Pancreas (tissue), 10 donors: ENCODE measurements around the gene GNAL. TPM values are rescaled to one million over a fixed set of nuclear protein-coding genes. Genes with fewer than 3 reads are reported as not detected.

Source experiments
- ATAC-seq, 4 donors: fragments of 200-7000 bp; cut with Tn5 transposase; one replicate each; pipeline versions ENCODE4 v1.8.0 to v1.9.1; 2020; ENCODE audit warnings: mild to moderate bottlenecking in 4 of 4, moderate library complexity in 4 of 4
- DNase-seq, 6 donors: peaks; one replicate each; pipeline ENCODE4 v3.0.0-alpha.2; 2020
- FAIRE-seq: peaks from 2 replicates; lab custom pipeline; 2012; peaks lifted over from hg19 to GRCh38; lab: Jason Lieb, UNC
- H3K27ac ChIP-seq, 4 donors: fragments of 200-600 bp; sonication (generic); 1 replicate in 3 of 4; 2 replicates in 1 of 4; pipeline versions ENCODE4 v1.5.0 to v1.8.0; 2020
- H3K27me3 ChIP-seq, 4 donors: fragments of 200-600 bp; one replicate each; pipeline ENCODE4 v1.8.0; 2021
- H3K36me3 ChIP-seq, 3 donors: fragments of 200-600 bp; sonication (generic) in 1 of 3; one replicate each; pipeline versions ENCODE4 v1.5.0 to v1.8.0; 2020 to 2021
- H3K4me1 ChIP-seq, 3 donors: fragments of 200-600 bp; one replicate each; pipeline ENCODE4 v1.8.0; 2021
- H3K4me3 ChIP-seq, 4 donors: fragments of 200-600 bp; sonication (generic) in 2 of 4; one replicate each; pipeline versions ENCODE4 v1.5.0 to v1.8.0; 2020 to 2021
- H3K9me3 ChIP-seq, 4 donors: fragments of 200-600 bp; one replicate each; pipeline ENCODE4 v1.8.0; 2021
- CTCF ChIP-seq, 4 donors: fragments of 200-600 bp; sonication (generic) in 3 of 4; IDR thresholded peaks; one replicate each; pipeline versions ENCODE4 v1.5.0 to v1.8.0; 2021; ENCODE audit warnings: antibody characterized with exemption in 4 of 4
- WGBS, 2 donors: extraction: QIAGEN DNeasy Blood & Tissue Kit; methylation state at CpG; one replicate each; pipeline ENCODE4 v1.1.7; 2013; 5-methylcytosine and 5-hydroxymethylcytosine counted together
- intact Hi-C, 3 donors: fragments of 100-400 bp; cut with DNase I; formaldehyde crosslinking; loops; one replicate each; pipeline versions ENCODE4 v1.11.1 to v1.14.2; 2022
- polyA plus RNA-seq, 2 donors: library from polyadenylated mRNA; stranded (reverse); fragments of 200-250 nt; gene quantifications; one replicate each; pipeline ENCODE4 v1.2.3, GENCODE V29; 2013
- total RNA-seq, 6 donors: library from RNA; stranded (reverse); fragmentation: NEBNext Ultra II Directional in 4 of 6; extraction: Animal tissue kit (Norgen Biotek cat#: 25700) in 4 of 6; gene quantifications; one replicate each; pipeline versions ENCODE4 v1.2.1 to v1.2.4, GENCODE V29; 2021 to 2023
- donor health status: healthy with polysubstance abuse.
- donor health status: DM: no; HTN: no; CAD: no; lungs with moderate emphysema.
- donor health status: DM: no; HTN: no; CAD: no.
- donor health status: control.
- donor health status: control.
- donor health status: Bipolar disorder and iron deficiency.
- donor health status: DM: yes; HTN: yes; CAD: no.
- donor health status: DM: no; HTN: no; CAD: no.
- donor health status: DM: no; HTN: no; CAD: no.
- donor health status: DM: yes; HTN: yes; CAD: no.

The GNAL gene
- total and polyA plus RNA-seq, 8 donors: 0.22 to 2.2 (median 0.71) TPM

GRCh38 chr18:11899063-11899462, 210.0 kb downstream of the GNAL start:
- peaks cover 0 to 7% (median 6%) of the 10 kb centered on the region in 3 donors for H3K36me3 ChIP-seq
- no peaks in the 10 kb centered on the region for H3K9me3 ChIP-seq
- WGBS, 2 donors: 95 to 96% methylated on average over 3 of the region's 3 CpGs
- intact Hi-C loops: no loop called here
- no peak overlapping the region for H3K27ac ChIP-seq
- H3K4me3 ChIP-seq: no peak overlapping the region
- no peak for FAIRE-seq
- no peaks in the 10 kb centered on the region for H3K4me1 ChIP-seq
- no peaks in the 10 kb centered on the region for H3K27me3 ChIP-seq
- no peak for DNase-seq
- no peak for ATAC-seq
- no peak for TF ChIP-seq CTCF (IDR thresholded peaks at IDR 0.05)

GRCh38 chr18:11901826-11902438, 212.9 kb downstream of the GNAL start:
- no peak overlapping the region for H3K4me3 ChIP-seq
- DNase-seq: no peak
- no peak for FAIRE-seq
- H3K9me3 ChIP-seq: no peaks in the 10 kb centered on the region
- no peak overlapping the region for H3K27ac ChIP-seq
- H3K27me3 ChIP-seq: no peaks in the 10 kb centered on the region
- WGBS, 2 donors: 88% methylated on average over 5 of the region's 5 CpGs
- H3K36me3 ChIP-seq: no peaks in the 10 kb centered on the region
- no peak for ATAC-seq
- H3K4me1 ChIP-seq: peaks cover 0 to 12% (median 10%) of the 10 kb centered on the region in 3 donors
- TF ChIP-seq CTCF (IDR thresholded peaks at IDR 0.05): no peak
- intact Hi-C loops: no loop called here

- intact Hi-C loops: no loop called here
Observed at GRCh38 chr18:11902522-11903292, 213.6 kb downstream of the GNAL start.

GRCh38 chr18:11905613-11906012, 216.5 kb downstream of the GNAL start:
- DNase-seq (peak in 2 of 6 donors; percentile 13 to 33), FAIRE-seq (no peak), ATAC-seq (no peak)
- intact Hi-C loops: no loop called here
- peaks cover 8 to 19% (median 19%) of the 10 kb centered on the region in 3 donors for H3K4me1 ChIP-seq
- H3K4me3 ChIP-seq: no peak overlapping the region
- no peaks in the 10 kb centered on the region for H3K9me3 ChIP-seq
- WGBS, 2 donors: 34 to 41% methylated on average over 4 of the region's 4 CpGs
- TF ChIP-seq CTCF (IDR thresholded peaks at IDR 0.05): no peak
- no peaks in the 10 kb centered on the region for H3K27me3 ChIP-seq
- no peaks in the 10 kb centered on the region for H3K36me3 ChIP-seq
- H3K27ac ChIP-seq: peak overlapping the region in 2 of 4 donors; percentile 21 to 100

More at GRCh38 chr18:11902522-11903292, 213.6 kb downstream of the GNAL start:
- Histone ChIP-seq H3K27ac (no peak overlapping the region), H3K27me3 (no peaks in the 10 kb centered on the region), H3K36me3 (no peaks in the 10 kb centered on the region), H3K9me3 (no peaks in the 10 kb centered on the region), H3K4me3 (no peak overlapping the region), H3K4me1 (peaks cover 0 to 16% (median 12%) of the 10 kb centered on the region in 3 donors)
- WGBS, 2 donors: 69 to 71% methylated on average over 7 of the region's 7 CpGs
- no peak for ATAC-seq
- no peak for DNase-seq
- TF ChIP-seq CTCF (IDR thresholded peaks at IDR 0.05): no peak
- no peak for FAIRE-seq
